AG09319 (cell line): Measurements from ENCODE around the gene GPR132.
"Not testable (repeated sequence)": the region's sequence is repeated elsewhere in the genome, so short reads cannot be mapped to it uniquely, and the experiment has no call there.

Source experiments
- DNase-seq: peaks from one replicate; pipeline ENCODE4 v3.0.0-alpha.2; 2010; ENCODE audit warnings: low read depth; ENCODE audit errors: extremely low read depth
- TF ChIP-seq, protein P1 (sequence below): IDR thresholded peaks from 2 replicates; pipeline ENCODE4 v1.5.1; 2011; ENCODE audit warnings: low read depth, mild to moderate bottlenecking, inconsistent platforms, low read length, moderate library complexity

GPR132 gene

DNA sequence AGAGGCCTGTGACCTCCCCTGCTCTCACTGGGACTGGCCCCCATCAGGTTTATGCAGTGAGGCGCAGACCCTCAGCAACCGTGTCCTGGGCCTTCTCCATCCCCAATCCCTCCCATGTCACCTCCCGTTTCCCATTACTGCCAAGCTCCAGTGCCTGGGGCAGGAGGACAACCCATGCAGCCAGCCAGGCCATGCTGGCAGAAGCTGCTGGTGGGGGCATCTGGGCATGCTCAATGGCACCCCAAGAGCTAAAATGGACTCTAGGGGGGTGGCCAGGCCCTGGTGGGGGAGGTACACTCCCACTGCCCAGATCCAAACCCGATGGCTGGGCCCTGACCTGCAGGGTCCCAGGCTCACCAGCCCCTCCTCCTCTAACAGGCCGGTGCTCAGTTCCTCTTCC, 20.5 kb upstream of the GPR132 start:
- DNase-seq = no peak
- TF ChIP-seq, protein P1, sequence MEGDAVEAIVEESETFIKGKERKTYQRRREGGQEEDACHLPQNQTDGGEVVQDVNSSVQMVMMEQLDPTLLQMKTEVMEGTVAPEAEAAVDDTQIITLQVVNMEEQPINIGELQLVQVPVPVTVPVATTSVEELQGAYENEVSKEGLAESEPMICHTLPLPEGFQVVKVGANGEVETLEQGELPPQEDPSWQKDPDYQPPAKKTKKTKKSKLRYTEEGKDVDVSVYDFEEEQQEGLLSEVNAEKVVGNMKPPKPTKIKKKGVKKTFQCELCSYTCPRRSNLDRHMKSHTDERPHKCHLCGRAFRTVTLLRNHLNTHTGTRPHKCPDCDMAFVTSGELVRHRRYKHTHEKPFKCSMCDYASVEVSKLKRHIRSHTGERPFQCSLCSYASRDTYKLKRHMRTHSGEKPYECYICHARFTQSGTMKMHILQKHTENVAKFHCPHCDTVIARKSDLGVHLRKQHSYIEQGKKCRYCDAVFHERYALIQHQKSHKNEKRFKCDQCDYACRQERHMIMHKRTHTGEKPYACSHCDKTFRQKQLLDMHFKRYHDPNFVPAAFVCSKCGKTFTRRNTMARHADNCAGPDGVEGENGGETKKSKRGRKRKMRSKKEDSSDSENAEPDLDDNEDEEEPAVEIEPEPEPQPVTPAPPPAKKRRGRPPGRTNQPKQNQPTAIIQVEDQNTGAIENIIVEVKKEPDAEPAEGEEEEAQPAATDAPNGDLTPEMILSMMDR = no peak

DNA sequence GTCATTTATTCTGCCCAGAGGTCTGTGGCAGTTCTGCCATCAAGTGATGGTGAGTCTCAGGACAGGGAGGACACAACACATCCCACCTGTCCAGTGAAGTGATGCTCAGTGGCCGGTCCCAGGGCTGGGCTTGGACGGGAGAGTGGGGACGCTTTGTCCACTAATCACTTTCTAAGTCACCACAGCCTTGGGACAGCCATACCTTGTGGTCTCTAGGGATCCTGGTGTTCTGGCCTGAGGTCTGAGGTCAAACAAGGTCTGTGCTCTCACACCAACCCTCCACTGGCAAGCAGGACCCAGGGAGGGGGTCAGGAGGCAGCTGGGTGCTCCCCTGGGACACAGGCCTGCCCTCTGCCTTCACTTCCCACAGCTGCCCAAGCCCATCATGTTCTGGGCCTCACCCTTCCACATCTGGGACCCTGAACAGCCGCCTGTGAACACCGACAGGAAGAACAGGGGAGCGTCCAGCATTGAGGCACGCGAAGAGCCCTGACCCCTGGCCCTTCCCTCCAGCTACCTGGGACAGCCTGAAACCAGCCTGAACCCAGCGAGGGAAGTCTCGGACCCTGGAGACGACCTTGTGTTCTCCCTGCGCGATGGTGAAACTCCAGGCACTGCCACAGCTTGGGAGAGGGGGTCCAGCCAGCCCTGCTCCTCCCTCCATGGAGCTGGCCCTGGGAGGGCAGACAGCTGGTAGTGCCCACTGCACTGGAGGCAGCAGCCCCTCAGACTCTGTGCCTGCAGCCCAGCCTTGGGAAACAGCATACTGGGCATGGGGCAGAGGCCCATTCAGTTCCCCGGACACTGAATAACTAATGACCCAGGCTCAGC, 19.7 kb upstream of the GPR132 start:
- no peak for DNase-seq
- TF ChIP-seq, protein P1 = no peak

DNA sequence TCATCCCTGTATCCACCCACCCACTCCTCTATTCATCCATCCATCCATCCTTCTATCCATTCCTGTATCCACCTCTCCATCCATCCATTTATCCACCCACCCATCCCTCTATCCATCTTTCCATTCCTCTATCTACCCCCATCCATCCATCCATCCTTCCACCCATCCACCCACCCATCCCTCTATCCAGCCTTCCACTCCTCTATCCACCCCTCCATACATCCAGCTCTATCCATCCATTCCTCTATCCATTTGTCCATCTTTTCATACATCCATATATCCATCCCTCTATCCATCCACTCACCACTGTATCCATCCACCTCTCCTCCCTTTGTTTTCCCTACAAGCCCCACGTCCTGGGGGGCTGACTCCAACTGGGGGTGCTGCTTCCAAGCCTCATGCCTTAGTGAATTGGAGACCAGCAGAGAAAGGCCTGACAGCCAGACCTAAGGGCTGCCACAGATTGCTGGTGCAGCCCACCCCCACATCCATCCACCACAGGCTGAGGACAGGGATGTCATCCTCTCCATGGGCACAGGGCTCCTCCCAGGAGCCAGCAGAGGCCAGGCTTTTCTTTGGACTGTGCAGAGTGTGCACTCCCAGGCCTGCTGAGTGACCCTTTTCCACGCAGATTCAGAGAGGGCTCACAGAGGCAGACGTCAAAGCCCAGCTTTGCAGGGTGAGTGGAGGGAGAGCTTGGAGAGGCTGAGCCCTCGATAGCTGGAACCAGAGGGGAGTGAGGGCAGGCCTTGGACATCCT, 18.9 kb upstream of the GPR132 start:
- no peak for DNase-seq
- TF ChIP-seq, protein P1 = no peak

DNA sequence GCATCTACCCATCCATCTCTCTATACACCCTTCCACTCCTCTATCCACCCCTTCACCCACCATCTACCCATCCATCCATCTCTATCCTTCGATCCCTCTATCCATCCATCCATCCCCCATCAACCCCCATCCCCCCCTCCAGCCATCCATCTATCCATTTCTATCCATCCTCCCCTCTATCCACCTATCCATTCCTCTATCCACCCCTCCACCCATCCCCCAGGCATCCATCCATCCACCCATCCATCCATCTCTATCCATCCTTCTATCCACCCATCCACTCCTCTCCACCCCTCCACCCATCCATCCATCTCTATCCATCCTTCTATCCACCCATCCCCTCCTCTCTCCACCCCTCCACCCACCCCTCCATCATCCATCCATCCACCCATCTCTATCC, 17.5 kb upstream of the GPR132 start:
- no peak for DNase-seq
- TF ChIP-seq, protein P1 = no peak

DNA sequence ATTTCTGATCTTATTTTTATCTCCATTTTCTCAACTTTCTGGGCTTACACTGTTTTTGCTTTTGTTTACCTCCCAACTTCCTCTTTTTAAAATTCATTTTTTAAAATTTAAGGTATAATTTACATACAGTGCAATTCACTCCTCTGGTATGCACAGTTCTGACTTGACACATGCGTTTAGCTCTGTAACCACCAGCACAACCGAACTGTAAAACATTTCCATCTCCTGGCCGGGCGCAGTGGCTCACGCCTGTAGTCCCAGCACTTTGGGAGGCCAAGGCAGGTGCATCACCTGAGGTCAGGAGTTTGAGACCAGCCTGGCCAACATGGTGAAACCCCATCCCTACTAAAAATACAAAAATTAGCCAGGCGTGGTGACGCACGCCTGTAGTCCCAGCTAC, 16.2 kb upstream of the GPR132 start:
- DNase-seq = not testable (repeated sequence)

DNA sequence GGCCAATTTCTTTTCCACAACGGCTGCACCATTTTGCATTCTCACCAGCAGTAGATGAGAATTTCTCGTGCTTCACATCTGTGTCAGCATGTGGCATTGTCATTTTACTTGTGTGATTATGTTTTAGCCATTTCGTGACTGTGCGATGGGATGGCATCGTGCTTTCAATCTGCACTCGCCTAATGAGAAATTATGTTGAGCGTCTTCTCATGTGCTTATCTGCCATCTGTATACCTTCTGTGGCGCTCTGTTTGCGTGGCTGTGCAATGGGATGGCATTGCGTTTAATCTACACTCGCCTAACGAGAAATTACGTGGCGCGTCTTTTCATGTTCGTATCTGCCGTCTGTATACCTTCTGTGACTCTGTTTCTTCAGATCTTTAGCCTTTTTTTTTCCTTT, 14.9 kb upstream of the GPR132 start:
- TF ChIP-seq, protein P1 = no peak
- DNase-seq = no peak

DNA sequence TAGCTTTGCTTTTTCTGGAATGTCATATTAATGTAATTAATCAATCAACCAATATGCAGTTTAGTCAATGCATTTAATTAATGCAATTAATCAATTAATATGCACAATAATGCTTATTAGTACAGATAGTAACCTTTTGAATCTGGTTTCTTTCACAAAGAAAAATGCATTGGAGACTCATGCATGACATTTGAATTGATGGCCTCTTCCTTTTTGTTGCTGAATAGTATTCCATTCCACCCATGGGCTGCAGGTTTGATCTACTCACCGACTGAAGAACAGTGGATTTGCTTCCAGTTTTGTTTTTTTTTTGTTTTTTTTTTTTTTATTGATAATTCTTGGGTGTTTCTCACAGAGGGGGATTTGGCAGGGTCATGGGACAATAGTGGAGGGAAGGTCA, 13.1 kb upstream of the GPR132 start:
- TF ChIP-seq, protein P1 = no peak

More for the DNA sequence above, 13.1 kb upstream of the GPR132 start:
- no peak for DNase-seq
